Measurements from ENCODE around the gene PRPF18.
A peak's percentile ranks its signal among the peaks of the same experiment; 100 is the strongest.
"Not testable (repeated sequence)": the region's sequence is repeated elsewhere in the genome, so short reads cannot be mapped to it uniquely, and the experiment has no call there.

Gene PRPF18

GRCh38 chr10:13586676-13587355, at the start of gene PRPF18:
PRPF18 (plus strand) TSS chr10:13586965; CDS start chr10:13587087, 122 bp downstream.
- peak; percentile 96 for DNase-seq

DNA sequence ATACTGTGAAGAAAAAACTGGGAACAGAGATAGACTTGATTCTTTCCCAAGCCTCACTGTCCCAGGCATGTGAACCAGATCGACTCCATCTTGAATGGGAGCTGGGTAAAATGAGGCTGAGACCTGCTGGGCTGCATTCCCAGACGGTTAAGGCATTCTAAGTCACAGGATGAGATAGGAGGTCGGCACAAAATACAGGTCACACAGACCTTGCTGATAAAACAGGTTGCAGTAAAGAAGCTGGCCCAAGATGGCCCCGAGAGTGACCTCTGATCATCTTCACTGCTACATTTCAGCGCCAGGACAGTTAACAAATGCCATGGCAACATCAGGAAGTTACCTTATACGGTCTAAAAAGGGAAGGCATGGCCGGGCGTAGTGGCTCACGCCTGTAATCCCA, 48.8 kb upstream of the PRPF18 start:
- DNase-seq: not testable (repeated sequence)

DNA sequence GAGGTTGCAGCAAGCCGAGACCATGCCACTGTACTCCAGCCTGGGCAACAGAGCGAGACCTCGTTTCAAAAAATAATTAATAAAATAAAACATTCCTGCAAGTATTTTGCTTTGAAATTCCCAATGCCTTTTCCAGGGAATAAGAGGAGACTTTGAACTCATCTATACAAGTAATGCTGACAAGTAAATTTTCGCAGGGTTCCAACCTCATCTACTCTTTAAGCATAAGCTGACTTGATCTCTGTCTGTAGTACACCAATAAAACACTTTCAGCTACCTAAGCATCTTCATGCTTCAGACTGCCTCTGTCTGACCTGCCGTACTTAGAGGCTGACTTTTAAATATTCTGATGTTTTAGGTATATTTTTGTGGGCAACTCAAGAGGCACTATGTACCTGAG, 44.2 kb upstream of the PRPF18 start:
- DNase-seq: no peak

DNA sequence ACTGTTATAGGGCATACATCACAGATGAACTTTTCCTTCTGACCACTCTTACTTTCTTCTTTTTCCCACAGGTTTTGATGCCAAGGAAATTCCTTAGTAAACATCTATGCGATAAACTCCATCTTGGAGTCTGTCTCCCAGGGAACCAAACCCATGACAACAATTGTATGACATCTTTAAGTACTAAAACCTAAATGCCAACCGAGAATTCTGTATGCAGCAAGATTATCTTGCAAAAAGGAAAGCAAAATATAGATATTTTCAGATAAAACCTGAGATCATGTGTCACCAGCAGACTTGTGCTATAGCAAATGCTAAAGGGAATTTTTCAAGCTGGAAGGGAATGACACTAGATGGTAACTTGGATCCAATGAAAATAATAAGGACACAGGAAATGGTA, 36.0 kb upstream of the PRPF18 start:
- no peak for DNase-seq

GRCh38 chr10:13555884-13556510, 30.8 kb upstream of the PRPF18 start:
- no peak for DNase-seq

DNA sequence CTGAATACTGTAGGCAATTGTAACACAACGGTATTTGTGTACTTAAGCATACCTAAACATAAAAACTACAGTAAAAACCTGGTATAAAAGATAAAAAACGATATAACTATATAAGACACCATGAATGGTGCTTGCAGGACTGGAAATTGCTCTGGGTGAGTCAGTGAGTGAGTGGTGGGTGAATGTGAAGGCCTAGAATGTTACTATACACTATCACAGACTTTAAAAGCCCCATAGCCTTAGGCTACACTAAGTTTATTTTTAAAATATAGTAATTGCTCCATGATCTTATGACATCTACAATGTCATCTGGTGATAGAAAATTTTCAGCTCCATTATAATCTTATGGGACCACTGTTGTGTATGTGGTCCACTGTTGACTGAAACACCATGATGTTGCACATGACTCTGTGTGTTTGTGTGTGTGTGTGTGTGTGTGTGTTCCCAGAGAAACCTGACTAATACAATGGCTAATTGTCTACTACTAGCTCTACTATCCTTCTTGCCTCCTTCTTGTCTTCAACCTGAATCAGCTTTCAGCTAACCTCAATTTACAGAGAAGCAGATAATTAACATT, 27.6 kb upstream of the PRPF18 start:
- DNase-seq: no peak

- DNase-seq: no peak
These were observed 26.2 kb upstream of the PRPF18 start for GRCh38 chr10:13560597-13560996.

DNA sequence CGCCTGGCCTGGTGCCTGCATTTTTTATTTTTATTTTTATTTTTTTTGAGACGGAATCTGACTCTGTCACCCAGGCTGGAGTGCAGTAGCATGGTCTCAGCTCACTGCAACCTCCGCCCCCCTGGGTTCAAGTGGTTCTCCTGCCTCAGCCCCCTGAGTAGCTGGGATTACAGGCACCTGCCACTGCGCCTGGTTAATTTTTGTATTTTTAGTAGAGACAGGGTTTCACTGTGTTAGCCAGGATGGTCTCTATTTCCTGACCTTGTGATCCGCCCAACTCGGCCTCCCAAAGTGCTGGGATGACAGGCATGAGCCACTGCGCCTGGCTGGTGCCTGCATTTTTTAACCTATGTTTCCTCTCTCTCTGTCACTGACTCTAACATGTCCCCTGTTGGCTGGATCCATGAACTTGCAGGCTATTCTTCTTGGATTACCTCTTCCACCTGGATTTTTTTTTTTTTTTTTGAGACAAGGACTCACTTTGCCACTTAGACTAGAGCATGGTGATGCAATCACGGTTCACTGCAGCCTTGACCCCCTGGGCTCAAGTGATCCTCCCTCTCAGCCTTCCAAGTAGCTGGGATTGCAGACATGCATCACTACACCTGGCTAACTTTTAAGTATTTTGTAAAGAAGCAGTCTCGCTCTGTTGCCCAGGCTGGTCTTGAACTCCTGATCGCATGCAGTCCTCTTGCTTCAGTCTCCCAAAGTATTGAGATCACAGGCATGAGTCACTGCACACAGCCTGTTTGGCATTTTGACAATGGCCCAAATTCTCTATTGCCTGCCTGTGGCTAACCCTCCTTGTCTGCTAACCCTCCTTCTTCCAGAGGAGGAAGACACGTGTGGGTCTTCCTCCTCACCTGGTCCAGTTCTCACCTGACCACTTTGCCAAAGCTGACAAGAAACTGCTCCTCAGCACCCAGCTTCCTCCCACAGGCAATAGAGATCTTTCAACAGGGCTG, 23.0 kb upstream of the PRPF18 start:
- no peak for DNase-seq

DNA sequence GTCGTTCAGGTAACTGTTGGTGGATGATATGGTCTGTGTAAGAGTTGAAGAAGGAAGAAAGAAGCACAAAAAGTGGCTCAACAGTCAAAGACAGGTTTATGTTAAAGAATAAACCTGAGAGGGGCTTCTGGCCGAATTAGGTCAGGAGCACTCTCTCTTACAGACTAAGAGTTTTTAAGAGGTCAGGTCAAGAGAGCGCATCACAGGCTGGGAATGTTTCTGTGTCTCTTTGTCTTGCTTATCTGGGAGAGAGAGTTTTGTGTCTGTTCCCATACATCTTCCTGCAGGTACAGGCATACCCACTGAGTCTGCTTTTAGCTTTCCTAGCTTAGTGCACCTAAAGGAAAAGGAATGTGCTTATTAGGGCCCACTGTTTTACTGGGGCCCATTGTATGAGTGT, 22.2 kb upstream of the PRPF18 start:
- DNase-seq: no peak

DNA sequence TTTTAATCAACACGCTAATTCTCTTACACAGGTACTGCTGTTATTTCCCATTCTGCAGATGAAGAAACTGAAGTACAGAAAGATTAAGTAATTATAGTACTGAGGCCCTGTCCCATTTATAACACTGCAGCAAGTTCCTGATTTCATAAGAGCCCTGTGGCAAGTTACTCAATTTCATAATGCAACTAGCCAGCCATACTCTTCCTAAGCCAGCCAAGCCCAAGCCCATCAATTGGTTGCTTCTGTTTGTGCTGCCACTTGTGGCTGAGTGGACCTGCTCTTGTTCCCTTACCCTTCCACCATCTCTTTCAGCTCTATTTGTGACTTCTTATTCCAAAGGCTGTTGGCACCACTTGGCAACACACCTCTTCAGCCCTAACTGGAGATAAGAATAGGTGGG, 19.7 kb upstream of the PRPF18 start:
- DNase-seq: no peak

DNA sequence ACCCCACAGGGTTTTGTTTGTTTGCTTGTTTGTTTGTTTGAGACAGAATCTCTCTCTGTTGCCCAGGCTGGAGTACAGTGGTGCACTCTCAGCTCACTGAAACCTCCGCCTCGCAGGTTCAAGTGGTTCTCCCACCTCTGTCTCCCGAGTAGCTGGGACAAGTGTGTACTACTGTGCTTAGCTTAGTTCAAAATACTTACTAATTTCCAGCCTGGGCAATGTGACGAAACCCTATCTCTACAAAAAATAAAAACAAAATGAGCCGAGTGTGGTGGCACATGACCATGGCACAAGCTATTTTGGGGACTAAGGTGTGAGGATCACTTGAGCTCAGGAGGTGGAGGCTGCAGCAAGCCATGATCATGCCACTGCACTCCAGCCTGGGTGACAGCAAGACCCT, 15.2 kb upstream of the PRPF18 start:
- no peak for DNase-seq

- DNase-seq: no peak
These were observed 12.8 kb upstream of the PRPF18 start for GRCh38 chr10:13573960-13574359.

DNA sequence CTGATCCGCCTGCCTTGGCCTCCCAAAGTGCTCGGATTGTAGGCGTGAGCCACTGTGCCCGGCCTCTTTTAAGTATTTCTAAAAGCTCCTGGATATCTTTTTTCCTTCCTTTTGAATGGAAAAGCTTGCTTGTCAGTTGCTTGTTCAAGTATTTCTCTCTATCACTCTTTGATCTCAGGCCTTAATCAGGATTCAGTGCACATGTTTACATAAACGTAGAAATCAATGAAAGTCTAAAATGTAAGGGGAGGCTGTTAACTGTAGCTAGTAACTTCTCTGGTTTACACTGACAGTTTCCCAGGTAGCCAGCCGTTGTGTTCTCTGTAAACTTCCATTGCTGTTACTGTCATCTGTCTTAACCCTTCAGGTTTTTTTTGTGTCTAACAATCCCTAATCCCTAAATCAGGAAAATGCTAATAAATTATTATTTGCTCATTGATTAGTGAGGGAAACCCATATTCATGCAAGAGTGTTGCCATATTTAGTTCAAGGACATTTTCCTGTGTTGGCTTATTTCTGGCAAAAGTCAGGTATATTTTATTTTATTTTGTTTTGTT, 1.5 kb upstream of the PRPF18 start:
- DNase-seq: no peak

DNA sequence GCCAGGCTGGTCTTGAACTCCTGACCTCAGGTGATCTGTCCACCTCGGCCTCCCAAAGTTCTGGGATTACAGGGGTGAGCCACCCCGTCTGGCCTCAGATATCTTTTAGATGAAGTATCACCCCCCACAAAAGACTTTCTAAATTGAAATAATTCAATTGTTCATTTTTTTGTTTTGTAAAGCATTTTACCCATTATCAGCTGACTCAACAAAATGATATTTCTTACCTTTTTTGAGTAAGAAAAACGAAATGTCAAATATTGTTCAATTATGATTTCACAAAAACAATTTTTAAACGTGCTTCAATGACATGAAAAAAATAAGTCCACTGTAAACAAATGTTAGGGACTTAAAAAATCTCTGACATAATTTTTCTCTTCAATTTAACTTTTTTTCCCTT, 822 bp upstream of the PRPF18 start:
- DNase-seq: no peak

GRCh38 chr10:13587391-13587790, 626 bp downstream of the PRPF18 start:
- no peak for DNase-seq

DNA sequence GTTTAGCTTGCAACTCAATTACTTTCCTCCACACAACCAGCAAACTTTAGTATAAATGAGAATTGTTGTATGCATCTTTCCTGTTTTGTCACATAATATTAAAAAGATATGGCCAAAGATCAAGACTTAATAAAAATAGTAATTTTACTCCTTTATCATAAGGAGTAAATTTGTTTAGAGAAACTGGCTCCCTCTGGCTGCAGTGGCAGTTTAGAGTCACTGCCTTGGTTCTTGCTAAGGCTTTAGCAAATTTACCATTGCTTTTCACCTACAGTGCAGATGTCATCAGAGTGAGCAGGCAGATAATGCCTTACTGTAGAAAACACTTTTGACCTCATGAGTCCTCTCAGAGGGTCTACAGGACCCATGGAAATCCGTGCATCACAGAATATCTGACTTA, 2.6 kb downstream of the PRPF18 start:
- DNase-seq: no peak

- DNase-seq: no peak
These were observed 4.1 kb downstream of the PRPF18 start for GRCh38 chr10:13590886-13591285.

- no peak for DNase-seq
These were observed 5.5 kb downstream of the PRPF18 start for GRCh38 chr10:13592306-13592705.

DNA sequence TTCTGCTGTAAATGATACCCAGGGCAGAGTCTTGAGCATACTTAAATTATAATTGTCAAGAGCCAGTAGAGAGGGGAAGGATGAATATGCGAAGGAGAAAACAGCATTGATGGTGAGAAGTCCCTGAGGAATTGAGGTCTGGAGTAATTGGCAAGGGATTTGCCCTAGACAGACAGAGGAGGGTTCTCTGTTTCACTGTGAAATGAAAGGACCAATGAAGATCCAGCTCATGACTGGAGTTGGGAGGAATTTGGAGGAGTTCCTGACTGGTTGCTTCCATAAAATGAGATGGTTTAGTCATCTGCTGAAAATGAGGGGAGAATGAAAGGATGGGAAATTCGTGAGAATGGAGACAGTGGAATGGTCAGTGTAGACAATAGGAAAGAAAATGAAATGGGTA, 6.8 kb downstream of the PRPF18 start:
- no peak for DNase-seq

DNA sequence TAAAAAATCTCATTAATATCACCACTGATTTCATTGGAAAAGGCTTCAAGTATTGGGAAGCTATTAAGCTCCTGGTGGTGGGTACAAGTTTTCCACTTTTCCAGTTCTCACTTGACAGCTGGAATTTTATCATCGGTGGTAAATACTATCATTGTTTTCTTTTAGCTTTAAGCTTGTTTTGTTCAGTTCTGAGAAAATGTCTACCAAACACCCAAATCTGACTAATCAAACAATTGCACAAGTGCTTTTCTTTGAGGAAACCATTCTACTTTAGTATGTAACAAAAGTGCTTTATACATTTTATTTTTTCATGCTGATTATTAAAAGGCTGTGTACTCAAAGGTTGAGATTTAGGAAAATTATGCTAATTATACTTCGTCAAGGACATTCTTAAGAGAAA, 7.9 kb downstream of the PRPF18 start:
- no peak for DNase-seq

GRCh38 chr10:13597909-13598308, 11.1 kb downstream of the PRPF18 start:
- no peak for DNase-seq

DNA sequence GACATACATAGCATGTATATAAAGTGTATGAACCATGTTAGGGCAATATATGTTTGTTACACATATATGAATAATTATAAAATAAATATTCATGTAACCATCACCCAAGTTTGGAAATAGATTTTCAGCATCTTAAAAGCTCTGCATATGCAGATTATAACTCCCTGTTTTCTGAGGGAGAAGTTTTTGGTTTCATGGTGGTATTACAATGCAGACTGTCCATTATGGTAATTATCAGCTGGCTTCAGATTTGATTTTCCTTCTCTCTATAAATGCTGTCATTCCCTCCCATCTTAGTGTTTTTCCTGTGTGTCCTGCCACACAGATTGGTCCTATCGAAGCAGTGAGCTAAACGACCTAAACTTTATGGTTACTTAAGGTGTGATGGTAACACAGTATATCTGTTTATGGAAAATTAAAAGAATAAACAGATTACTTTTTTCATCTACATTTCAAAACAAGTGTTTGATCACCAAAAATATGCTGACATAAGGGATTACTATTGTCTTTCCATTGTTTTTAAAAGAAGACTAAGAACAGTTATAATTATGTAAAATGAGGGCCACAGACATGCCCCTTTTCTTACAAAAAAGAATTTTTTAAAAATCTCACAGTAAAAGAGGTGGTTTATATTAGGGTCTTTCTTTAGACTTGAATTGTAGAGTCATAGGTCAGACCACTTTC, 17.7 kb downstream of the PRPF18 start:
- DNase-seq: no peak

Measured in CD4-positive, alpha-beta T cell treated with Interleukin-17A for 4 hours (primary cell).